NK-92 (cell line): ENCODE measurements around the gene RPL35.

ENCODE experiments used
- DNase-seq: peaks from one replicate; lab custom pipeline; 2025; ENCODE audit not compliant: unreplicated experiment; lab: John Stamatoyannopoulos, UW

Gene RPL35

GRCh38 chr9:124861342-124862229, at the start of gene RPL35, which contains the start of gene ARPC5L:
Gene RPL35, minus strand, starts transcription at chr9:124861957. Its CDS starts 45 bp downstream, at chr9:124861912.
Gene ARPC5L, plus strand, starts transcription at chr9:124862130. Its CDS starts 7,161 bp downstream, at chr9:124869291.
- DNase-seq: peak; percentile 37

- no peak for DNase-seq
Observed at GRCh38 chr9:124908098-124908497, 46.3 kb upstream of the RPL35 start.

GRCh38 chr9:124906966-124907365, 45.2 kb upstream of the RPL35 start:
- DNase-seq: no peak

DNA sequence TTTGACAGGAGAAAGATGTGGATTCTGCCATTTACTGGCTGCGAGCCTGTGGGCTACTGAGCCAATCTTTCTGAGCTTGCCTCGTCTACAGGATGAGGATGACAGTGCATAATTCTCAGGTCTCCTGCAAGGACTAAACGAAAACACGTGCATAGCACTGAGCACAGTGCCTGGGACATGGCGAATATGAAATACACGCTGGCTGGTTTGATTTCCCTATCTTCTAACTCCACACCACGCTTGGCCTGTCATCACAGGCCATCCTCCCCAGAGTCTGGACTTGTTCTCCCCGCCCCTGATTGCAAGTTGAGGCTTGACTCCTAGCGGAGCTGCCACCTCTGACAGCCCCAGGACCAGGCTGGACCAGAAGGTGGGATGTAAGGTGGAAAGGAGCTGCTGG, 38.1 kb upstream of the RPL35 start:
- DNase-seq: no peak

- DNase-seq: no peak
Observed at GRCh38 chr9:124897570-124898460, 36.1 kb upstream of the RPL35 start.

GRCh38 chr9:124894741-124895170, 33.0 kb upstream of the RPL35 start:
- DNase-seq: no peak

DNA sequence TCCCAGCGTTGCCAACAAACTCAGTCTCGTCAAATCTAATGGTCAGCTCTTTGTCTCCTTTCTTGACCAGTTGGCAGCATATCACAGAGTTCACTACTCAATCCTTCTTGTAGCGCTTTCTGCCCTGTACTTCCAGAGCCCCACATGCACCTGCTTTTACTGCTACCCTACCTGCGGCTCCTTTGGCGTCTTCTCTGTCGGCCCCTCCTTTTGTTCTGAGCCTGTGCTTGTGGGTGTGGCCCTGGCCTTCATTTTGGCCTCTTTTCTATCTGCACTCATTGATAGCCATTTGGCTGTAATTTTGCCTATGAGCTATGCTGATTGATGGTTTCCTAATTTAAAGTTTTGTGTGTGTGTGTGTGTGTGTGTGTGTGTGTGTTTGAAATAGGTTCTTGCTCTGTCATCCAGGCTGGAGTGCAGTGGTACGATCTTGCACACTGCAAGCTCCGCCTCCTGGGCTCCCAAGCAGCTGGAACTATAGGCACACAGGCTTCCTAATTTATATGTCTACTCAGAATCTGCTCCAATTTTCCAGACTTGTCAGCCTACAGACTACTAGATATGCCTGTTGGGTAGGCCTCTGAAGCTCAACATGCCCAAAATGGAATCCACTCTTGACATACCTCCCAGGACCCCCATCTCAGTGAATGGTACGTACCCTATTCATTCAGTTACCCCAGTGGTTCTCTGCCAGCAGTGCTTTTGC, 32.4 kb upstream of the RPL35 start:
- no peak for DNase-seq

DNA sequence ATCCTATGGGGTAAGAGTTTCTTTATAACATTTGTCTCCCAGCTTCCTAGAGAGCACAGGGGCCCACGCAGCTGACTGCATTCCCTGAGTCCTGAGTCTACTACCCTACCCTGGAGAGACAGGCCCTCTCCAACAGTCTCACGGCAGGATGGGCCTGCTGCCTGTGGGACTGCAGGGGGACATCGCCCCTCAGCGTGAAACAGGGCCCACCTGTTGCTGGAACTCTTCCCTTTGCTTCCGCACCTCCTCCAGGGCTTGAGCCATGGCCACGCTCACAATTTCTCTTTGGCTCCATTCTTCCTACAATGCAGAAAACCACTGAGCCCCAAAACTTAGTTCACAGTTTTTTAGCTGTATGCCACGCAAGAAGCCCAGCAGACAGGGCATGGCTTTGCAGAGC, 28.4 kb upstream of the RPL35 start:
- DNase-seq: no peak

DNA sequence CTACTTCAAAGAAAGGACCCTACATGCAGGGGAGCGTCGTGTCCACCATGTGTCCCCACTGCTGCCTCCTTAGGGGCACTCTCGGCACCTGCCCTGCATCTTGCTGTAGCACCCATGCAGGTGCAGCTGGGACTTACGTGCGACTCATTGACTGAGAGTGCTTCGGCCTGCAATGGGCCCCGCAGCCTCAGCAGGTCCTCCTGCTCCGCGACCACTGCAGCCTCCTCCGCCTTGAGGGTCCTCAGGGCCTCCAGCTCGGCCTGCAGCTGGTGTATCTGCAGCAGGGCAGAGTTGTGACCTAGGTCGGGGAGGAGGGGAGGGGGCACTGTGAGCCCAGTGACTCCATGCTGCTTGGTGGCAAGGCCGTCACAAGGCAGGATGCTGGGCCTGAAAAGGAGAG, 27.2 kb upstream of the RPL35 start:
- no peak for DNase-seq

GRCh38 chr9:124887832-124888231, 26.1 kb upstream of the RPL35 start:
- no peak for DNase-seq

DNA sequence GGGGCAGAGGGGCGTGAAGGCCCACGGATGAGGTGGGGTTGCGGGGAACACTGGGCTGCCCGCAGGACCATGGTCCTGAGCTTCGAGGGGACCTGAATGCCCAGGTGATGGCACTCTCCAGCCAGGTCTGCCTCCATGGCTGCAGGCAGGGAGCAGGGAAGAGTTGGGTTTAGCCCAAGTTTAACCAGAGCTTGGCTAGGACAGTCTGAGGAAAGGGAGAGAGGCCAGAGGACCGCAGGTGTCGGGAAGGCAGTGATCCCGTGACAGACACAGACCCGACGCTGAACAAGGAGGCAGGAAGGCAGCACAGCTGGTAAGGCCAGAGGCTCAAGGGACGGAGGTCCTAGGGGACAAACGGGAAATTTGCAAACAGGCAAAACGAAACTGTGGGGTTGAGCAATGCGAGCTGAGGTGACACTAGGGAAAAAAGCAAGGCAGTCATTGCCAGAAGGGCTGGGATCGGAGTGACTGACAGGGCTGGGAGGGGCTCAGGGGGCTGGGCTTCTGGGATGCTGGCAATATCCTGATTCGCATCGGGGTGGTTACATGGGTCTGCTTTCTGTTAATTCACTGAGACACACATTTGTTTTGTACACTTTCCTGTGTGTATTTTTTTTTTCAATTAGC, 25.2 kb upstream of the RPL35 start:
- DNase-seq: no peak

GRCh38 chr9:124886461-124886860, 24.7 kb upstream of the RPL35 start:
- DNase-seq: no peak

DNA sequence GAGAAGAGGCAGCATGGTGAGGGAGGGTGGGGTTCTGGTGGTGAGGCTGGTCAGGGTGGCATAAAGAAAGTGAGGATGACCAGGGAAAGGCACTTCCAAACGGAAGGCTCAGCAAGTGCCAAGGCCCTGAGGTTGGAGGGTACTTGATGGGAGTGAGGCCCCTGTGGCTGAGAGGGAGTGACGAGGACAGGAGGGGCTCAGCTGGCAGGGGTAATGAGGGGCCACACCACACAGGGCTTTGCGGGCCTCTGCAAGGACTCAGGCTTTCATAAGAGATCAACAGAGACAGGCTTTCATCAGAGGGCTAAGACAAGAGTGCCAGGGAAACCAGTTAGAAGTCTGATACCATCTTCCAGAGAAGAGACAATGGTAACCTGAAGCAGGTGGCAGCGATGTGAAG, 23.8 kb upstream of the RPL35 start:
- DNase-seq: no peak

DNA sequence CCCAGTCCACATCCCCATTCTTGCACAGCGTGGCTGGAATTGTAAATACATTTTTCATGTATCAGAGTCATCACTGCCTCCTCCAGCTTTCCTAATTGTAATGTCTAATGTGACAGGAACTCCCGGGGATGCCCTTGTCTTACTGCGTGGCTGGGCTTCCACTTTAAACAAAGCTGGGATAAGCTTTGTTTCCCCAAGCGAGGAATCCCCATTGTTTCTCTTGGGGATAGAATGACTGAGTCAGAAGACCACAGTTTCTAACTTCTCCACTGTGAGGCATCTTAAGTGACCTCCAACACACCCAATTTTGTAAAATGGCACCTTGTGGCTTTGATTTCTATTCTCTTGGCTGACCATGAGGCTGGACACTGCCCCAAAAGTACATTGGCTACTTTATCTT, 22.6 kb upstream of the RPL35 start:
- no peak for DNase-seq

DNA sequence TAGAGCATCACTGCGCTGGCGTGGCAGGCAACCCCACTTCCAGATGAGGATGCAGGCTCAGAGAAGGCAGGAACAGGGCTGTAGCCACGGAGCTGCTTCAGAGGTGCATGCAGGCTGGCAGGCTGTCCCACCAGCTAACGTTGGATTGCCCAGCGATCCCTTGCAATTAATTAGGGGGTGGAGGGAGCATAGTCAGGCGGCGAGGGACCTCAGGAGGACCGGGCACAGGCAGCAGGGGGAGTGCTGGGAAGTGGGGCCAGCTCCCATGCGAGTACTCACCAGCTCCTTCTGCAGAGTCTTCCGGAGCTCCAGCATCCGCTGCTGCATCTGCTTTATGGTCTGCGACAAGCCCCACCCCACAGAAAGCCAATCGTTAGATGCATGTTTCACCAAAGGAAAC, 20.5 kb upstream of the RPL35 start:
- no peak for DNase-seq

- DNase-seq: no peak
Observed at GRCh38 chr9:124881138-124881743, 19.5 kb upstream of the RPL35 start.

DNA sequence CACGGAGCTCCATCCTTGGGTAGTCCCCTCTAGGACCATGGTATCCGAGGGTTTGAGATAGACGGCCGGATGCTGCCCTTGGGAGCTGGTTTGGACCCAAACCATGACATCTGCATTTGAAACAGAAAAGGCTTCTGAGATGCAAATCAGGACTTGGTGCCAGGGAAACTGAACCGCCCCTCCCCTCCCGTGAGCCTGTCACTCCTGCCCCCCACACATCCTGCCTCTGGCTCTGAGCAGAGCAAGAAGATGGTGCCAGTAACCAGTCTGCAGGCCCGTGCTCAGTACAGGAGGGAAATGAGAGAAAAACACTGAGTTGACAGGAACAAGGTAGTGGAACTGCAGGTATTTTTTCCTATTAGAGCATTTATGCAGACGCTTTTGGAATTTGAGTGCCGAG, 18.7 kb upstream of the RPL35 start:
- DNase-seq: no peak

- no peak for DNase-seq
Observed at GRCh38 chr9:124879226-124879625, 17.5 kb upstream of the RPL35 start.

GRCh38 chr9:124878518-124878917, 16.8 kb upstream of the RPL35 start:
- DNase-seq: no peak

- no peak for DNase-seq
Observed at GRCh38 chr9:124878021-124878420, 16.3 kb upstream of the RPL35 start.
